K562 (cell line): ENCODE measurements around the gene DAW1. TPM values are rescaled to one million over a fixed set of nuclear protein-coding genes. Genes with fewer than 3 reads are reported as not detected.

Source experiments
- ATAC-seq: fragments of 200-7000 bp; cut with Tn5 transposase; 3 replicates; pipeline ENCODE4 v1.9.1; 2020; ENCODE audit warnings: moderate library complexity
- BruUV-seq: library from RNA; stranded (reverse); fragments of 400-500 nt; replicated peaks from 2 replicates; lab custom pipeline; 2021; lab: Mats Ljungman, UMichigan
- CTCF ChIA-PET: fragments of 300-600 bp; formaldehyde crosslinking; extraction: SDS; loops from one replicate; lab custom pipeline; 2021; ENCODE audit warnings: low intra/inter-chr PET ratio; lab: Yijun Ruan, JAX
- POLR2A ChIA-PET: fragments of 300-600, 350-650 bp; sonication (Branson Sonifier 250); formaldehyde crosslinking; extraction: SDS; loops from one replicate; lab custom pipeline; 2021; ENCODE audit warnings: antibody characterized with exemption, inconsistent platforms; lab: Yijun Ruan, JAX
- DNase-seq, 4 experiments: peaks; one replicate each; pipeline versions ENCODE4 v3.0.0 to v3.0.0-alpha.2; 2011 to 2018; ENCODE audit warnings: low spot score in 3 of 4, mixed read lengths in 3 of 4; ENCODE audit errors: extremely low read depth in 1 of 4
- FAIRE-seq: peaks from 2 replicates; lab custom pipeline; 2011; peaks lifted over from hg19 to GRCh38; lab: Jason Lieb, UNC
- H2AFZ ChIP-seq: 2 replicates; pipeline ENCODE4 v1.6.0; 2011; ENCODE audit warnings: low read depth, low read length, control low read depth, inconsistent platforms
- H3K27ac ChIP-seq: fragments of 200-600 bp; 3 replicates; pipeline ENCODE4 v1.8.0; 2011; ENCODE audit warnings: low read depth, mild to moderate bottlenecking, control low read depth, inconsistent platforms, low read length, moderate library complexity, mixed read lengths; ENCODE audit errors: extremely low read depth
- H3K27me3 ChIP-seq, 2 experiments: fragments of 300-600 bp in 1 of 2; 2 replicates in 1 of 2; 3 replicates in 1 of 2; pipeline versions ENCODE4 v1.6.0 to v1.8.0; 2011; ENCODE audit warnings: inconsistent platforms in 2 of 2, low read length in 2 of 2, mild to moderate bottlenecking in 1 of 2, mixed read lengths in 1 of 2, moderate library complexity in 1 of 2; ENCODE audit not compliant: control insufficient read depth in 2 of 2, insufficient read depth in 2 of 2
- H3K36me3 ChIP-seq: fragments of 300-600 bp; 3 replicates; pipeline ENCODE4 v1.8.0; 2011; ENCODE audit warnings: mild to moderate bottlenecking, low read length, inconsistent platforms; ENCODE audit not compliant: control insufficient read depth, insufficient read depth
- H3K4me1 ChIP-seq, 2 experiments: fragments of 200-600 bp in 1 of 2; replicated peaks in 1 of 2; 2 replicates in 1 of 2; 3 replicates in 1 of 2; pipeline versions ENCODE4 v1.5.1 to v1.8.0; 2011; ENCODE audit warnings: inconsistent platforms in 2 of 2, low read length in 2 of 2, mild to moderate bottlenecking in 1 of 2, mixed read lengths in 1 of 2, moderate library complexity in 1 of 2; ENCODE audit not compliant: control insufficient read depth in 2 of 2, insufficient read depth in 2 of 2
- H3K4me2 ChIP-seq: 2 replicates; pipeline ENCODE4 v1.6.1; 2011; ENCODE audit warnings: low read length, control low read depth, inconsistent platforms, mixed read lengths; ENCODE audit not compliant: insufficient read depth
- H3K4me3 ChIP-seq: fragments of 200-600 bp; sonication (generic), shearing (Covaris generic); 2 replicates; pipeline ENCODE4 v1.5.1; 2016; ENCODE audit warnings: control low read depth, inconsistent platforms
- H3K79me2 ChIP-seq: fragments of 200-600 bp; 3 replicates; pipeline ENCODE4 v1.8.0; 2011; ENCODE audit warnings: low read length, inconsistent platforms; ENCODE audit not compliant: control insufficient read depth, insufficient read depth
- H3K9ac ChIP-seq, 2 experiments: 2 replicates each; pipeline versions ENCODE4 v1.6.0 to v1.6.1; 2011; ENCODE audit warnings: low read depth in 2 of 2, low read length in 2 of 2, control low read depth in 1 of 2, inconsistent platforms in 1 of 2, mild to moderate bottlenecking in 1 of 2, mixed read lengths in 1 of 2; ENCODE audit not compliant: insufficient read depth in 1 of 2
- H3K9me1 ChIP-seq: one replicate; pipeline ENCODE4 v1.6.0; 2011; ENCODE audit warnings: inconsistent platforms, mild to moderate bottlenecking, low read length, moderate library complexity; ENCODE audit not compliant: control insufficient read depth, insufficient read depth
- H3K9me3 ChIP-seq: replicated peaks from 2 replicates; pipeline ENCODE4 v1.5.1; 2011; ENCODE audit warnings: low read depth, low read length, inconsistent platforms; ENCODE audit not compliant: control insufficient read depth, insufficient read depth
- H4K20me1 ChIP-seq: replicated peaks from 2 replicates; pipeline ENCODE4 v1.6.1; 2011; ENCODE audit warnings: low read length, inconsistent platforms, mixed read lengths; ENCODE audit not compliant: control insufficient read depth, insufficient read depth
- ARID1B ChIP-seq: fragments of 450-650 bp; IDR thresholded peaks from 2 replicates; pipeline ENCODE4 v1.6.1; 2016; ENCODE audit warnings: antibody characterized with exemption, mild to moderate bottlenecking, inconsistent platforms
- BRCA1 ChIP-seq, 2 experiments: fragments of 450-650 bp in 1 of 2; sonication (generic) in 1 of 2; formaldehyde crosslinking in 1 of 2; IDR thresholded peaks; 2 replicates each; pipeline versions ENCODE4 v1.5.0 to v1.6.1; 2017 to 2020; ENCODE audit warnings: mild to moderate bottlenecking in 1 of 2, missing genetic modification reagents in 1 of 2
- HES1 ChIP-seq: fragments of 450-650 bp; IDR thresholded peaks from 2 replicates; pipeline ENCODE4 v1.6.1; 2016; ENCODE audit warnings: low read depth, mild to moderate bottlenecking, moderate library complexity
- NCOA2 ChIP-seq, 2 experiments: fragments of 450-650 bp; IDR thresholded peaks; 2 replicates each; pipeline ENCODE4 v1.6.1; 2018; ENCODE audit warnings: mild to moderate bottlenecking in 2 of 2, moderate library complexity in 1 of 2; ENCODE audit not compliant: partially characterized antibody in 2 of 2
- SMARCE1 ChIP-seq: fragments of 450-650 bp; IDR thresholded peaks from 2 replicates; pipeline ENCODE4 v1.7.1; 2016; ENCODE audit warnings: mild to moderate bottlenecking
- TBP ChIP-seq: optimal IDR thresholded peaks from 2 replicates; pipeline ENCODE3; 2011; ENCODE audit warnings: low read depth, low read length, improper control_type of control experiment
- ZBED1 ChIP-seq: IDR thresholded peaks from 2 replicates; pipeline ENCODE4 v1.6.1; 2014
- ZNF584 ChIP-seq: fragments of 200-800 bp; sonication (Bioruptor generic); IDR thresholded peaks from 2 replicates; pipeline ENCODE4 v1.6.1; 2016; ENCODE audit warnings: low read depth, mild to moderate bottlenecking, missing genetic modification characterization, missing compliant biosample characterization
- WGBS: fragments of 100-300 bp; shearing (Covaris generic); methylation state at CpG from one replicate; pipeline ENCODE4 v1.1.6; 2016; ENCODE audit warnings: low coverage, mixed read lengths; ENCODE audit not compliant: insufficient coverage; ENCODE audit errors: missing lambda C conversion rate; 5-methylcytosine and 5-hydroxymethylcytosine counted together
- in situ Hi-C: fragments of 300-500 bp; cut with MboI; formaldehyde crosslinking; loops from 4 replicates; pipeline ENCODE4 v1.15.0; 2018; ENCODE audit warnings: inconsistent platforms, mixed read lengths
- intact Hi-C: fragments of 100-400 bp; cut with micrococcal nuclease; formaldehyde crosslinking; loops from 2 replicates; pipeline ENCODE4 v1.14.2; 2022
- polyA plus RNA-seq, 8 experiments: library from polyadenylated mRNA; depleted of rRNA in 4 of 8; stranded (reverse) in 5 of 8; unstranded in 3 of 8; fragments of >200 nt; fragmentation: Nextera tagmentation in 2 of 8; fragmentation: Illumina TruSeq in 1 of 8; extraction: Ambion mirVana in 2 of 8; extraction: Trizol in 1 of 8; gene quantifications; 2 replicates each; pipeline versions ENCODE4 v1.2.1 to v1.2.3, GENCODE V29; 2011 to 2014; ENCODE audit warnings: inconsistent platforms in 1 of 8, missing spikeins in 1 of 8
- total RNA-seq, 7 experiments: library from RNA; depleted of rRNA in 6 of 7; stranded (reverse); fragments of >200 nt in 6 of 7; fragmentation: Illumina TruSeq in 2 of 7; extraction: Trizol in 2 of 7; gene quantifications; 2 replicates each; pipeline versions ENCODE4 v1.2.1 to v1.2.3, GENCODE V29; 2011 to 2021; ENCODE audit warnings: low replicate concordance in 1 of 7
- TF ChIP-seq, protein P1 (sequence below): fragments of 450-650 bp; formaldehyde crosslinking; IDR thresholded peaks from 2 replicates; pipeline ENCODE4 v1.4.0; 2020; ENCODE audit warnings: mild to moderate bottlenecking, moderate library complexity
- TF ChIP-seq, protein P2 (sequence below): fragments of 250-450 bp; sonication (Bioruptor Pico); IDR thresholded peaks from 2 replicates; pipeline ENCODE4 v1.8.0; 2021; ENCODE audit warnings: borderline replicate concordance, mild to moderate bottlenecking, moderate library complexity; ENCODE audit not compliant: poor library complexity, severe bottlenecking
- TF ChIP-seq, protein P3 (sequence below): fragments of 450-650 bp; IDR thresholded peaks from 2 replicates; pipeline ENCODE4 v1.6.1; 2016; ENCODE audit warnings: borderline replicate concordance
- TF ChIP-seq, protein P4 (sequence below): fragments of 450-650 bp; IDR thresholded peaks from 2 replicates; pipeline ENCODE4 v1.6.1; 2017; ENCODE audit warnings: mild to moderate bottlenecking, moderate library complexity

DAW1 gene
- total and polyA plus RNA-seq, 9 of the 15 experiments (the other 6 are each of a cell fraction or from before 2014, with no cell fraction given): not detected

DNA sequence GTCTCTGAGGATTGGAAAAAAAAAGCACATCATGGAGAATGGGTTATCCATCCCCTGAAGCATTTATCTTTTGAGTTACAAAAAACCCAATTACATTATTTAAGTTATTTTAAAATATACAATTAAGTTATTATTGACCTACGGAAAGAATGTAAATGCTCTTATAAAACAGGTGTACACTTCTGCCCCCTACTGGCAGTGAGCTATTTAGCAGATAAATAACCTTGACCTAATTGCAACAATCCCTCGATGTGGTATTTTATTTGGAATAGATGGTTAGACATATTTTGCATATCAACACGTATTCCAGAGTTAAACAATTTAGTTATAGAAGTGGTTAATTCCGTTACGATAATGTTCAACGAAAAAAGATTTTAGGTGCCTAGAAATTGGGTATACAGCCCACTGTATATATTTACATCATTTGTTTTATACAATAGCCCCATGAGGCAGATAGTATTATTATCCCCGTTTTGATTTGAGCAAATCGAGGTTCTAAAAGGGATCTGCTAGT is 9.1 kb upstream of the DAW1 start (continued):
- TF ChIP-seq, protein P1, sequence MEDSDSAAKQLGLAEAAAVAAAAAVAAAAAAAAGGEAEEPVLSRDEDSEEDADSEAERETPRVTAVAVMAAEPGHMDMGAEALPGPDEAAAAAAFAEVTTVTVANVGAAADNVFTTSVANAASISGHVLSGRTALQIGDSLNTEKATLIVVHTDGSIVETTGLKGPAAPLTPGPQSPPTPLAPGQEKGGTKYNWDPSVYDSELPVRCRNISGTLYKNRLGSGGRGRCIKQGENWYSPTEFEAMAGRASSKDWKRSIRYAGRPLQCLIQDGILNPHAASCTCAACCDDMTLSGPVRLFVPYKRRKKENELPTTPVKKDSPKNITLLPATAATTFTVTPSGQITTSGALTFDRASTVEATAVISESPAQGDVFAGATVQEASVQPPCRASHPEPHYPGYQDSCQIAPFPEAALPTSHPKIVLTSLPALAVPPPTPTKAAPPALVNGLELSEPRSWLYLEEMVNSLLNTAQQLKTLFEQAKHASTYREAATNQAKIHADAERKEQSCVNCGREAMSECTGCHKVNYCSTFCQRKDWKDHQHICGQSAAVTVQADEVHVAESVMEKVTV (CRISPR knock-in tag): 0 out of 2 replicates have a peak, but pooled peaks have one; percentile 33

GRCh38 chr2:227862741-227863588 is 8.5 kb upstream of the DAW1 start:
- H3K4me2 ChIP-seq: no peak overlapping the region
- in situ Hi-C loops: no loop called here
- TF ChIP-seq ARID1B (no peak), BRCA1 (IDR thresholded peaks at IDR 0.05) (no peak), BRCA1 (CRISPR knock-in tag; IDR thresholded peaks at IDR 0.05) (no peak), HES1 (no peak), TBP (no peak), NCOA2 (IDR thresholded peaks at IDR 0.05; ENCODE audit: partially characterized antibody in 2 of 2) (no peak), SMARCE1 (no peak), ZBED1 (no peak), ZNF584 (CRISPR knock-in tag) (no peak)
- TF ChIP-seq, protein P2, sequence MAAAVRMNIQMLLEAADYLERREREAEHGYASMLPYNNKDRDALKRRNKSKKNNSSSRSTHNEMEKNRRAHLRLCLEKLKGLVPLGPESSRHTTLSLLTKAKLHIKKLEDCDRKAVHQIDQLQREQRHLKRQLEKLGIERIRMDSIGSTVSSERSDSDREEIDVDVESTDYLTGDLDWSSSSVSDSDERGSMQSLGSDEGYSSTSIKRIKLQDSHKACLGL (CRISPR knock-in tag): no peak
- TF ChIP-seq, protein P3, sequence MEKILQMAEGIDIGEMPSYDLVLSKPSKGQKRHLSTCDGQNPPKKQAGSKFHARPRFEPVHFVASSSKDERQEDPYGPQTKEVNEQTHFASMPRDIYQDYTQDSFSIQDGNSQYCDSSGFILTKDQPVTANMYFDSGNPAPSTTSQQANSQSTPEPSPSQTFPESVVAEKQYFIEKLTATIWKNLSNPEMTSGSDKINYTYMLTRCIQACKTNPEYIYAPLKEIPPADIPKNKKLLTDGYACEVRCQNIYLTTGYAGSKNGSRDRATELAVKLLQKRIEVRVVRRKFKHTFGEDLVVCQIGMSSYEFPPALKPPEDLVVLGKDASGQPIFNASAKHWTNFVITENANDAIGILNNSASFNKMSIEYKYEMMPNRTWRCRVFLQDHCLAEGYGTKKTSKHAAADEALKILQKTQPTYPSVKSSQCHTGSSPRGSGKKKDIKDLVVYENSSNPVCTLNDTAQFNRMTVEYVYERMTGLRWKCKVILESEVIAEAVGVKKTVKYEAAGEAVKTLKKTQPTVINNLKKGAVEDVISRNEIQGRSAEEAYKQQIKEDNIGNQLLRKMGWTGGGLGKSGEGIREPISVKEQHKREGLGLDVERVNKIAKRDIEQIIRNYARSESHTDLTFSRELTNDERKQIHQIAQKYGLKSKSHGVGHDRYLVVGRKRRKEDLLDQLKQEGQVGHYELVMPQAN: no peak
- TF ChIP-seq, protein P4, sequence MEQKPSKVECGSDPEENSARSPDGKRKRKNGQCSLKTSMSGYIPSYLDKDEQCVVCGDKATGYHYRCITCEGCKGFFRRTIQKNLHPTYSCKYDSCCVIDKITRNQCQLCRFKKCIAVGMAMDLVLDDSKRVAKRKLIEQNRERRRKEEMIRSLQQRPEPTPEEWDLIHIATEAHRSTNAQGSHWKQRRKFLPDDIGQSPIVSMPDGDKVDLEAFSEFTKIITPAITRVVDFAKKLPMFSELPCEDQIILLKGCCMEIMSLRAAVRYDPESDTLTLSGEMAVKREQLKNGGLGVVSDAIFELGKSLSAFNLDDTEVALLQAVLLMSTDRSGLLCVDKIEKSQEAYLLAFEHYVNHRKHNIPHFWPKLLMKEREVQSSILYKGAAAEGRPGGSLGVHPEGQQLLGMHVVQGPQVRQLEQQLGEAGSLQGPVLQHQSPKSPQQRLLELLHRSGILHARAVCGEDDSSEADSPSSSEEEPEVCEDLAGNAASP: no peak

More at GRCh38 chr2:227862741-227863588, 8.5 kb upstream of the DAW1 start:
- H3K36me3 ChIP-seq: no peaks in the 10 kb centered on the region
- DNase-seq (no peak), FAIRE-seq (no peak), ATAC-seq (no peak)
- no peak overlapping the region for H3K9ac ChIP-seq
- no peak overlapping the region for H3K4me3 ChIP-seq
- H3K27me3 ChIP-seq: no peaks in the 10 kb centered on the region
- WGBS: 0% methylated on average over 5 of the region's 7 CpGs
- no peaks in the 10 kb centered on the region for H3K9me3 ChIP-seq
- H3K4me1 ChIP-seq: no peaks in the 10 kb centered on the region
- POLR2A ChIA-PET: interaction anchor here (0.5 to 0.7 kb wide), 3 partner anchors 18 to 1718 kb away, joined by 3 to 5 read pairs (median 3); no protein-coding TSS in a partner anchor
- intact Hi-C loops: loop anchor here (5.0 to 10.0 kb wide), 2 partner anchors 206 to 468 kb away; no protein-coding TSS in a partner anchor
- H4K20me1 ChIP-seq: no peaks in the 10 kb centered on the region
- H3K27ac ChIP-seq: no peak overlapping the region
- BruUV-seq: no TSS peak
- H3K79me2 ChIP-seq: no peaks in the 10 kb centered on the region
- H2AFZ ChIP-seq: no peak overlapping the region
- CTCF ChIA-PET: interaction anchor here (1.3 to 1.4 kb wide), 2 partner anchors 205 to 733 kb away, joined by 3 to 5 read pairs; no protein-coding TSS in a partner anchor
- no peaks in the 10 kb centered on the region for H3K9me1 ChIP-seq
